ENCODE results near the gene SRSF10.
"Not testable (repeated sequence)": the region's sequence is repeated elsewhere in the genome, so short reads cannot be mapped to it uniquely, and the experiment has no call there.

Gene SRSF10

GRCh38 chr1:23958040-23958809 is 21.9 kb downstream of the SRSF10 start:
- not testable (repeated sequence) for DNase-seq

- peak; percentile 87 for DNase-seq
These were observed 23.0 kb downstream of the SRSF10 start for GRCh38 chr1:23957096-23957495.

- peak; percentile 5 for DNase-seq
These were observed 27.1 kb downstream of the SRSF10 start for GRCh38 chr1:23953020-23953419.

- DNase-seq, result no peak
These were observed 32.8 kb downstream of the SRSF10 start for GRCh38 chr1:23947366-23947765.

GRCh38 chr1:23936481-23937176 is 43.5 kb downstream of the SRSF10 start:
- DNase-seq, result no peak

GRCh38 chr1:23931491-23931880 is 48.6 kb downstream of the SRSF10 start:
- DNase-seq, result no peak

- no peak for DNase-seq
These were observed 49.2 kb downstream of the SRSF10 start for GRCh38 chr1:23930861-23931490.

- DNase-seq, result no peak
These were observed 49.9 kb downstream of the SRSF10 start for GRCh38 chr1:23930270-23930669.

GRCh38 chr1:23928789-23929188 is 51.3 kb downstream of the SRSF10 start:
- no peak for DNase-seq

- DNase-seq, result no peak
These were observed 53.0 kb downstream of the SRSF10 start for GRCh38 chr1:23927097-23927496.

GRCh38 chr1:23925279-23925678 is 54.8 kb downstream of the SRSF10 start:
- DNase-seq, result no peak

- DNase-seq, result no peak
These were observed 55.5 kb downstream of the SRSF10 start for GRCh38 chr1:23924601-23925000.

- DNase-seq, result no peak
These were observed 56.3 kb downstream of the SRSF10 start for GRCh38 chr1:23923592-23924499.

GRCh38 chr1:23922321-23922943 is 57.7 kb downstream of the SRSF10 start:
- DNase-seq, result no peak

GRCh38 chr1:23916209-23917131 is 63.7 kb downstream of the SRSF10 start:
- peak; percentile 68 for DNase-seq

- DNase-seq, result no peak
These were observed 64.7 kb downstream of the SRSF10 start for GRCh38 chr1:23915466-23915865.

GRCh38 chr1:23914921-23915320 is 65.2 kb downstream of the SRSF10 start:
- DNase-seq, result no peak
